ENCODE results near the gene SLC4A5. TPM values are rescaled to one million over a fixed set of nuclear protein-coding genes. Genes with fewer than 3 reads are reported as not detected.

Gene SLC4A5
- polyA plus RNA-seq, 1 of the 3 experiments (the other 2 are of a cell fraction): 0.25 TPM

GRCh38 chr2:74260495-74260894 lies 82.7 kb downstream of the SLC4A5 start:
- no peaks in the 10 kb centered on the region for H3F3A ChIP-seq (replicated peaks; ENCODE audit: insufficient read depth)
- H3K27ac ChIP-seq (ENCODE audit: low read depth in 2 of 2, low read length in 1 of 2): no peak overlapping the region
- no peaks in the 10 kb centered on the region for H3K4me1 ChIP-seq (ENCODE audit: control insufficient read depth in 1 of 2, insufficient read depth in 2 of 2, low read depth in 1 of 2, low read length in 1 of 2)
- ChIA-PET CTCF (interaction anchor here (1.1 to 4.7 kb wide), 2 partner anchors 11 to 18 kb away, joined by 4 to 35 read pairs; no protein-coding TSS in a partner anchor), POLR2A (no interaction called here)
- H2AFZ ChIP-seq (ENCODE audit: low read depth): no peak overlapping the region
- H3K36me3 ChIP-seq (replicated peaks in 1 of 2; ENCODE audit: control insufficient read depth in 1 of 2, insufficient read depth in 2 of 2, low read length in 1 of 2): no peaks in the 10 kb centered on the region
- H3K9ac ChIP-seq: no peak overlapping the region
- no peaks in the 10 kb centered on the region for H3K79me2 ChIP-seq (ENCODE audit: insufficient read depth)
- no peak for DNase-seq
- H3K9me2 ChIP-seq: no peaks in the 10 kb centered on the region
- H3K27me3 ChIP-seq (ENCODE audit: insufficient read depth): no peaks in the 10 kb centered on the region
- H3K9me3 ChIP-seq: no peaks in the 10 kb centered on the region
- H3K4me3 ChIP-seq (ENCODE audit: low read depth in 2 of 2, low read length in 1 of 2): no peak overlapping the region
- H3K4me2 ChIP-seq: no peak overlapping the region
- TF ChIP-seq YY1 (IDR thresholded peaks at IDR 0.05; ENCODE audit: low read depth): no peak
- no peak for TF ChIP-seq MEF2A (IDR thresholded peaks at IDR 0.05; ENCODE audit: borderline replicate concordance, low read depth)
- no peak for TF ChIP-seq SIN3A (IDR thresholded peaks at IDR 0.05; ENCODE audit: borderline replicate concordance, low read depth, low read length)
- TF ChIP-seq RFX5 (IDR thresholded peaks at IDR 0.05; ENCODE audit: low read length): no peak
- TF ChIP-seq, protein P1, sequence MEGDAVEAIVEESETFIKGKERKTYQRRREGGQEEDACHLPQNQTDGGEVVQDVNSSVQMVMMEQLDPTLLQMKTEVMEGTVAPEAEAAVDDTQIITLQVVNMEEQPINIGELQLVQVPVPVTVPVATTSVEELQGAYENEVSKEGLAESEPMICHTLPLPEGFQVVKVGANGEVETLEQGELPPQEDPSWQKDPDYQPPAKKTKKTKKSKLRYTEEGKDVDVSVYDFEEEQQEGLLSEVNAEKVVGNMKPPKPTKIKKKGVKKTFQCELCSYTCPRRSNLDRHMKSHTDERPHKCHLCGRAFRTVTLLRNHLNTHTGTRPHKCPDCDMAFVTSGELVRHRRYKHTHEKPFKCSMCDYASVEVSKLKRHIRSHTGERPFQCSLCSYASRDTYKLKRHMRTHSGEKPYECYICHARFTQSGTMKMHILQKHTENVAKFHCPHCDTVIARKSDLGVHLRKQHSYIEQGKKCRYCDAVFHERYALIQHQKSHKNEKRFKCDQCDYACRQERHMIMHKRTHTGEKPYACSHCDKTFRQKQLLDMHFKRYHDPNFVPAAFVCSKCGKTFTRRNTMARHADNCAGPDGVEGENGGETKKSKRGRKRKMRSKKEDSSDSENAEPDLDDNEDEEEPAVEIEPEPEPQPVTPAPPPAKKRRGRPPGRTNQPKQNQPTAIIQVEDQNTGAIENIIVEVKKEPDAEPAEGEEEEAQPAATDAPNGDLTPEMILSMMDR (IDR thresholded peaks at IDR 0.05): no peak
- no peak for TF ChIP-seq JUND (IDR thresholded peaks at IDR 0.05)
- TF ChIP-seq FOSL2 (IDR thresholded peaks at IDR 0.05; ENCODE audit: borderline replicate concordance, low read depth): no peak
- no peak for TF ChIP-seq POLR2AphosphoS5 (IDR thresholded peaks at IDR 0.05; ENCODE audit: low read depth, low read length)
- TF ChIP-seq EP300 (IDR thresholded peaks at IDR 0.05; ENCODE audit: borderline replicate concordance in 1 of 2, low read depth in 1 of 2, low read length in 1 of 2): no peak
- no peak for TF ChIP-seq ELF1 (IDR thresholded peaks at IDR 0.05)
- TF ChIP-seq EZH2phosphoT487 (IDR thresholded peaks at IDR 0.05; ENCODE audit: borderline replicate concordance, low read depth): no peak
- TF ChIP-seq TAF1 (IDR thresholded peaks at IDR 0.05; ENCODE audit: borderline replicate concordance, low read depth, low read length): no peak
- TF ChIP-seq MXI1 (IDR thresholded peaks at IDR 0.05; ENCODE audit: low read depth, low read length): no peak
- WGBS (ENCODE audit: low lambda C conversion rate): 59% methylated on average over 2 of the region's 2 CpGs
- H4K20me1 ChIP-seq (ENCODE audit: insufficient read depth): no peaks in the 10 kb centered on the region

DNA sequence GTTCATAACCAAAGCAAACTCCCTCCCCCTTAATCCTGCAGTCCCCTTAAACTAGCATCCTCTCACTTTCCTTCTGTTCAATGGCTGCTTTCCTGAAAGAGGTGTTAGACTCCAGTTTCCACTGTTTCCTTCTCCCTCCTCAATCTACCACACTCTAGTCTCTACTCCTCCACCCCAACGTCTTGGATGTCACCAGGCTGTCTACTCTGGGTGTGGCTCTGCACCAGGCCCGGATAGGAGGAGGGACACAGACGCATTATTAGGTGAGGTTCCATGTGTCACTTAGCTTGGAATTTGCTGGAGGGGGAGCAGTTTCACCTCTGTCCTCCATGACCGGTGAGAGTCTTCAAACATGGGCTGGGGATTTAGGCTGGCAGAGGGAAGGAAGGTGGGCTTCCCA lies 83.5 kb downstream of the SLC4A5 start:
- Histone ChIP-seq H3K4me3 (ENCODE audit: low read depth in 2 of 2, low read length in 1 of 2) (no peak overlapping the region), H3F3A (replicated peaks; ENCODE audit: insufficient read depth) (no peaks in the 10 kb centered on the region), H3K79me2 (ENCODE audit: insufficient read depth) (no peaks in the 10 kb centered on the region), H3K9me2 (no peaks in the 10 kb centered on the region), H3K4me2 (no peak overlapping the region), H4K20me1 (ENCODE audit: insufficient read depth) (no peaks in the 10 kb centered on the region), H3K36me3 (replicated peaks in 1 of 2; ENCODE audit: control insufficient read depth in 1 of 2, insufficient read depth in 2 of 2, low read length in 1 of 2) (no peaks in the 10 kb centered on the region), H2AFZ (ENCODE audit: low read depth) (no peak overlapping the region), H3K4me1 (ENCODE audit: control insufficient read depth in 1 of 2, insufficient read depth in 2 of 2, low read depth in 1 of 2, low read length in 1 of 2) (no peaks in the 10 kb centered on the region), H3K27me3 (ENCODE audit: insufficient read depth) (no peaks in the 10 kb centered on the region), H3K27ac (ENCODE audit: low read depth in 2 of 2, low read length in 1 of 2) (no peak overlapping the region), H3K9ac (no peak overlapping the region), H3K9me3 (no peaks in the 10 kb centered on the region)
- ChIA-PET CTCF (interaction anchor here (0.9 to 4.7 kb wide), 4 partner anchors 10 to 216 kb away, joined by 3 to 35 read pairs (median 6); no protein-coding TSS in a partner anchor), POLR2A (no interaction called here)
- DNase-seq: no peak
- WGBS (ENCODE audit: low lambda C conversion rate): 81% methylated on average over 4 of the region's 4 CpGs
- TF ChIP-seq CHD2 (IDR thresholded peaks at IDR 0.05; ENCODE audit: low read length, partially characterized antibody): no peak
- no peak for TF ChIP-seq GABPA (IDR thresholded peaks at IDR 0.05; ENCODE audit: low read depth)
- TF ChIP-seq SMC3 (IDR thresholded peaks at IDR 0.05; ENCODE audit: low read depth, low read length): no peak
- TF ChIP-seq YY1 (IDR thresholded peaks at IDR 0.05; ENCODE audit: low read depth): no peak
- TF ChIP-seq ELF1 (IDR thresholded peaks at IDR 0.05): no peak
- no peak for TF ChIP-seq RFX5 (IDR thresholded peaks at IDR 0.05; ENCODE audit: low read length)
- TF ChIP-seq, protein P2, sequence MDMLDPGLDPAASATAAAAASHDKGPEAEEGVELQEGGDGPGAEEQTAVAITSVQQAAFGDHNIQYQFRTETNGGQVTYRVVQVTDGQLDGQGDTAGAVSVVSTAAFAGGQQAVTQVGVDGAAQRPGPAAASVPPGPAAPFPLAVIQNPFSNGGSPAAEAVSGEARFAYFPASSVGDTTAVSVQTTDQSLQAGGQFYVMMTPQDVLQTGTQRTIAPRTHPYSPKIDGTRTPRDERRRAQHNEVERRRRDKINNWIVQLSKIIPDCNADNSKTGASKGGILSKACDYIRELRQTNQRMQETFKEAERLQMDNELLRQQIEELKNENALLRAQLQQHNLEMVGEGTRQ (IDR thresholded peaks at IDR 0.05; ENCODE audit: borderline replicate concordance, low read depth, low read length): no peak
- TF ChIP-seq, protein P3, sequence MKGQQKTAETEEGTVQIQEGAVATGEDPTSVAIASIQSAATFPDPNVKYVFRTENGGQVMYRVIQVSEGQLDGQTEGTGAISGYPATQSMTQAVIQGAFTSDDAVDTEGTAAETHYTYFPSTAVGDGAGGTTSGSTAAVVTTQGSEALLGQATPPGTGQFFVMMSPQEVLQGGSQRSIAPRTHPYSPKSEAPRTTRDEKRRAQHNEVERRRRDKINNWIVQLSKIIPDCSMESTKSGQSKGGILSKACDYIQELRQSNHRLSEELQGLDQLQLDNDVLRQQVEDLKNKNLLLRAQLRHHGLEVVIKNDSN (IDR thresholded peaks at IDR 0.05; ENCODE audit: borderline replicate concordance, low read depth): no peak
- no peak for TF ChIP-seq RCOR1 (IDR thresholded peaks at IDR 0.05; ENCODE audit: low read length)
- TF ChIP-seq, protein P1 (IDR thresholded peaks at IDR 0.05): no peak
- TF ChIP-seq, protein P4, sequence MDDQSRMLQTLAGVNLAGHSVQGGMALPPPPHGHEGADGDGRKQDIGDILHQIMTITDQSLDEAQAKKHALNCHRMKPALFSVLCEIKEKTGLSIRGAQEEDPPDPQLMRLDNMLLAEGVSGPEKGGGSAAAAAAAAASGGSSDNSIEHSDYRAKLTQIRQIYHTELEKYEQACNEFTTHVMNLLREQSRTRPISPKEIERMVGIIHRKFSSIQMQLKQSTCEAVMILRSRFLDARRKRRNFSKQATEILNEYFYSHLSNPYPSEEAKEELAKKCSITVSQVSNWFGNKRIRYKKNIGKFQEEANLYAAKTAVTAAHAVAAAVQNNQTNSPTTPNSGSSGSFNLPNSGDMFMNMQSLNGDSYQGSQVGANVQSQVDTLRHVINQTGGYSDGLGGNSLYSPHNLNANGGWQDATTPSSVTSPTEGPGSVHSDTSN (IDR thresholded peaks at IDR 0.05): no peak
- no peak for TF ChIP-seq EP300 (IDR thresholded peaks at IDR 0.05; ENCODE audit: borderline replicate concordance in 1 of 2, low read depth in 1 of 2, low read length in 1 of 2)
- TF ChIP-seq RXRA (IDR thresholded peaks at IDR 0.05; ENCODE audit: borderline replicate concordance, low read depth): no peak
- TF ChIP-seq RAD21 (IDR thresholded peaks at IDR 0.05; ENCODE audit: low read length): no peak
